ENCODE results near the gene ZNF423.

GRCh38 chr16:49442805-49443204, 413.1 kb downstream of the ZNF423 start:
- TF ChIP-seq REST (IDR thresholded peaks at IDR 0.05; ENCODE audit: insufficient read depth in 1 of 2, low read depth in 2 of 2, low read length in 2 of 2) = no peak
- no peak for TF ChIP-seq TAF1 (IDR thresholded peaks at IDR 0.05; ENCODE audit: borderline replicate concordance, insufficient read depth, low read length)
- TF ChIP-seq SIN3A (IDR thresholded peaks at IDR 0.05; ENCODE audit: borderline replicate concordance, insufficient read depth, low read length) = no peak
- no peak for TF ChIP-seq FOXP2 (optimal IDR thresholded peaks at IDR 0.05; ENCODE audit: borderline replicate concordance, extremely low read depth, extremely low read length, insufficient read depth)
- no peak for TF ChIP-seq POLR2AphosphoS5 (IDR thresholded peaks at IDR 0.05; ENCODE audit: low read depth, low read length)

Data from PFSK-1 (cell line).